Astrocyte of the spinal cord (primary cell): ENCODE measurements around the gene NHSL2.

Source experiments
- DNase-seq: peaks from one replicate; pipeline ENCODE4 v3.0.0; 2011; ENCODE audit warnings: low read depth, low spot score
- H3K4me3 ChIP-seq: 2 replicates; pipeline ENCODE4 v1.5.1; 2011; ENCODE audit warnings: low read depth, mild to moderate bottlenecking, low read length, moderate library complexity
- CTCF ChIP-seq: IDR thresholded peaks from 2 replicates; pipeline ENCODE4 v1.5.1; 2012; ENCODE audit warnings: low read depth, mild to moderate bottlenecking, low read length, inconsistent platforms
- in situ Hi-C: cut with HindIII; loops from 2 replicates; pipeline ENCODE4 v1.10.0; 2017; ENCODE audit warnings: low sequenced_read_pairs

Gene NHSL2

DNA sequence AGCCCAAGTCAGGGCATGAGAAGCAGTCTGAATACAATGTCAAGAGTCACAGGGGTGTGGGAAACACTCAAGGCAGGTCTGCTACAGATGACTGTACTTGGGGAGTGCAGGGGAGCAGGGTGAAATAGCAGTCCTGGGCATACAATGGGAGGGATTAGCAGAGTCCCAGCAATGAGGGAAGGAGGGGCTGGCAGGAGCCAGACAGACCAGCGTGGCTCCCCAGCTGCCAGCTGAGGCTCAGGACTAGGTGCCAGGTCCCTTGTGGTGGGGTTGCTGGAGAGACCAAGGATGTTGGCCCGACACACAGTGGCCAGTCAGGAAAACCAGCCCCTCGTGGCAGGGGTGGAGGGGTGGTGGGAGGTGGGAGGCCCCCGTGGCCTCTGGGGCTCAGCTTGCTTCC lies 134.5 kb downstream of the NHSL2 start:
- TF ChIP-seq CTCF: no peak
- no peak overlapping the region for H3K4me3 ChIP-seq
- DNase-seq: no peak
- in situ Hi-C loops: no loop called here

DNA sequence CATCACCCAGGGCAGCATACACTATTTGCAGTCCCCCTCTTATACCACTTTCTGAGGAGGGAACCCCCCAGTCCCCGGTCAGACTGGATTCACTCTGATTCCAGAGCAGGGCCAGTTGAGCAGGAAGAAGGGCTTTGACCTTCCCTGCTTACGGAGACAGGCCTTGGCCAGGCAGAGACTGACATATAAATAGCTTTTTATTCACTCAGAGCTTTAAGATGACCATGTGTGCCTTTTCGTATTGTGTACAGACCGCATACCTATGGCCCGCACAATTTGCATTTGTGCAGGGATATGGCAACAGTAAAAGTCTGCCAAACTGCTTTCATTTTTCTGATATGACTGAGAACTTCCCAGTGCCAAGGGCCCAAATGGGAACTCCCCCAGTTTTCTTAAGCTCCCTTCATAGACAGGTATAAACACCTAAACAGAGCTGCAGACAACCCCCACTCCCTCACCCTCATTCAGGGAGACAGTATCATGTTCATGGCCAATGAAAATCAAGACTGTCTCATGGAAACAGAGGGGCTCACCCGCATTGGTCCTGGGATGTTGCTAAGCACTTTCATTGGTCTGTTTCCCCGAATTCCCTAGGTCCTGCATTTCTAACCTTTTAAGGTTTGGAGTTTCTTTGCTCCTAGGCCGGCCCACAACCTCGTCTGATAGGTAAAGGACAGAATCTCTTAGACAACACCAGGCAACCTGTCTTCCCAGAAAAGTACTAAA lies 135.1 kb downstream of the NHSL2 start:
- no peak for TF ChIP-seq CTCF
- peak; percentile 13 for DNase-seq
- H3K4me3 ChIP-seq: no peak overlapping the region
- in situ Hi-C loops: no loop called here

DNA sequence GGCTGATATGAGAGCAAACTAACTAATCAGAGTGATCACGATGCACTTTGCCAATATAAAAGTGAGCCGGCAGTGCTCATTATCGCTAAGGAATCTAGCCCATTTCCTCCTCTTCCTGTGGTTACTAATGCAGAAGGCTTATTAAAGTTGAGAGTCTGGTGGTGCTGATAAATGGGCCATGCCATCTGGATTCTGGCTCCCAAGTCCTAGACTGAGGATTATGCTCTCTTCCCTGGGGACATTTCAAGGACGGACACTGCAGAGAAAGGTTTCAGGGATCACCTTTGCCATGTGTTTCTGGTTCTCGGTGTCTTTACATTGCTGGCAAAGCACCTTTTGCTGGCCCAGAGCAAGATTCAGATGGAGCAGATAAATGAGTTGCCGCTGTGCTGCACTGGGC lies 135.8 kb downstream of the NHSL2 start:
- in situ Hi-C loops: no loop called here

DNA sequence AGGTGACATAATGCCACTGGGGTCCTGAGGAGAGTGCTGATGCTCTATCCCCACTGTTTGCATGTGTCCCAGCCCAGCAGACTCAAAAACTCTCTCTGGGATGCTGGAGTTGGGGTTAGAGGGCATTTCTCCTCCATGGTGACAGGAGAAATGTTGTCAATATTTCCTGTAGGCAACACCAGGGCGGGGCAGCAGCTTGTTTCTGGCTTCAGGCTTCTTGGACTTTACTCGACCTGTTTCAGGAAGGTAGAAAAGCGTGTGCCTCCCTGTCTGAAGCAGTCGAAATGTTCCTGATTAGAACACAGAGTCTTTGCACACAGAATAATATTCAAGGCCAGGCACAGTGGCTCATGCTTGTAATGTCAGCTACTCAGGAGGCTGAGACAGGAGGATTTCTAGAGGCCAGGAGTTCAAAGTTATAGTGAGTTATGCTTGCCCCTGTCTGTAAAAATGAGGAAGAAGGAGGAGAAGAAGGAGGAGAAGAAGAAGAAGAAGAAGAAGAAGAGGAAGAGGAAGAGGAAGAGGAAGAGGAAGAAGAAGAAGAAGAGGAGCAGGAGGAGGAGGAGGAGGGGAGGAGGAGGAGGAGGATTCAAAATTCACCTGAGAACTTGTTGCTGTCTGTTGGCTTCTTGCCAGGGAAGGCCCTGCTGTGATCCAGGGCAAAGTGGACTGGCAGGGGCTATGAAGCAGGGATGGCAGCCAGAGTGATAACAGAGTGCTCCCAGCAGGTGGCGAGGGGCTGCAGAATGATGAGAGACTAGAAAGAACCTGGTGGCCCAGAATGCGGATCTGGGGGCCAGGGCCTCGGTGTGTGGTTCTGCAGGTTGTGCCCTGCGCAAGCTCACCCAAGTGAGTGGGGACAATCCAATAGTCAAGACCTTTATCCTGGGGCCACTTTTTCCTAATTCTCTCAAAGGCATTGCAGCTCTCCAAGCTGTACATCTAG lies 138.1 kb downstream of the NHSL2 start:
- in situ Hi-C loops: no loop called here
- no peak for TF ChIP-seq CTCF
- H3K4me3 ChIP-seq: no peak overlapping the region
- no peak for DNase-seq

More for the DNA sequence above, 135.8 kb downstream of the NHSL2 start:
- no peak for TF ChIP-seq CTCF
- DNase-seq: no peak
- no peak overlapping the region for H3K4me3 ChIP-seq

GRCh38 chrX:72050011-72050410 lies 139.4 kb downstream of the NHSL2 start:
- no peak overlapping the region for H3K4me3 ChIP-seq
- in situ Hi-C loops: no loop called here
- no peak for TF ChIP-seq CTCF
- DNase-seq: no peak

GRCh38 chrX:72051589-72051988 lies 140.9 kb downstream of the NHSL2 start:
- in situ Hi-C loops: no loop called here
- TF ChIP-seq CTCF: no peak
- no peak overlapping the region for H3K4me3 ChIP-seq
- no peak for DNase-seq
